OCI-LY3 (cell line): ENCODE measurements around the gene DOK5.

Source experiments
- H2AFZ ChIP-seq: fragments of 200-600, 300-600 bp; shearing (Covaris generic); 2 replicates; pipeline ENCODE4 v1.6.0; 2014; ENCODE audit warnings: antibody characterized with exemption, low read depth, low read length
- H3K27ac ChIP-seq: fragments of 200-600, 300-600 bp; sonication (generic); 2 replicates; pipeline ENCODE4 v1.5.1; 2014; ENCODE audit warnings: mild to moderate bottlenecking, low read length, moderate library complexity, mixed read lengths
- H3K27me3 ChIP-seq: fragments of 200-600, 300-600 bp; sonication (generic); 2 replicates; pipeline ENCODE4 v1.6.1; 2014; ENCODE audit warnings: low read depth, low read length, mixed read lengths
- H3K36me3 ChIP-seq: fragments of 200-600, 300-600 bp; sonication (generic); replicated peaks from 2 replicates; pipeline ENCODE3; 2014; ENCODE audit warnings: low read depth, low read length, mixed read lengths
- H3K4me1 ChIP-seq: fragments of 300-600, 200-600 bp; sonication (generic); 2 replicates; pipeline ENCODE4 v1.6.1; 2014; ENCODE audit warnings: low read length, mixed read lengths
- H3K4me2 ChIP-seq: fragments of 200-600, 300-600 bp; sonication (generic); 2 replicates; pipeline ENCODE4 v1.6.1; 2014; ENCODE audit warnings: low read length, mixed read lengths
- H3K4me3 ChIP-seq: fragments of 300-600, 200-600 bp; sonication (generic); 2 replicates; pipeline ENCODE4 v1.5.1; 2014; ENCODE audit warnings: antibody characterized with exemption, mild to moderate bottlenecking, low read length, moderate library complexity
- H3K79me2 ChIP-seq: fragments of 300-600, 200-600 bp; shearing (Covaris generic); 2 replicates; pipeline ENCODE4 v1.6.1; 2014; ENCODE audit warnings: mild to moderate bottlenecking, low read length, mixed read lengths
- H3K9ac ChIP-seq: fragments of 300-600, 200-600 bp; shearing (Covaris generic); 2 replicates; pipeline ENCODE4 v1.6.0; 2014; ENCODE audit warnings: mild to moderate bottlenecking, low read length, moderate library complexity
- H3K9me3 ChIP-seq: fragments of 200-600, 300-600 bp; shearing (Covaris generic); 2 replicates; pipeline ENCODE4 v1.6.1; 2014; ENCODE audit warnings: low read length, mixed read lengths; ENCODE audit not compliant: insufficient read depth
- H4K20me1 ChIP-seq: fragments of 200-600, 300-600 bp; sonication (generic); 2 replicates; pipeline ENCODE4 v1.6.1; 2016; ENCODE audit warnings: low read length, mixed read lengths; ENCODE audit not compliant: insufficient read depth
- CTCF ChIP-seq: fragments of 200-600, 300-600 bp; sonication (generic); IDR thresholded peaks from 2 replicates; pipeline ENCODE4 v1.5.1; 2014; ENCODE audit warnings: antibody characterized with exemption, low read length, low read depth
- EZH2phosphoT487 ChIP-seq: fragments of 200-600 bp; shearing (Covaris generic); IDR thresholded peaks from 2 replicates; pipeline ENCODE4 v1.6.1; 2018; ENCODE audit warnings: antibody characterized with exemption, mixed run types, low read depth

DOK5 gene

GRCh38 chr20:54469293-54469692, 6.1 kb upstream of the DOK5 start:
- Histone ChIP-seq H3K27ac (no peak overlapping the region), H3K4me3 (no peak overlapping the region), H3K9ac (no peak overlapping the region), H3K4me2 (no peak overlapping the region), H3K27me3 (no peaks in the 10 kb centered on the region), H3K9me3 (peaks cover 14% of the 10 kb centered on the region), H3K79me2 (no peaks in the 10 kb centered on the region), H3K4me1 (peaks cover 15% of the 10 kb centered on the region), H4K20me1 (no peaks in the 10 kb centered on the region), H3K36me3 (peaks cover 15% of the 10 kb centered on the region), H2AFZ (no peak overlapping the region)
- TF ChIP-seq EZH2phosphoT487, result no peak
- no peak for TF ChIP-seq CTCF

GRCh38 chr20:54469952-54470351, 5.4 kb upstream of the DOK5 start:
- peaks cover 15% of the 10 kb centered on the region for H3K36me3 ChIP-seq
- no peak overlapping the region for H3K4me3 ChIP-seq
- H3K9me3 ChIP-seq, result peaks cover 14% of the 10 kb centered on the region
- no peak overlapping the region for H3K27ac ChIP-seq
- H4K20me1 ChIP-seq, result no peaks in the 10 kb centered on the region
- H3K79me2 ChIP-seq, result no peaks in the 10 kb centered on the region
- H3K4me1 ChIP-seq, result peaks cover 21% of the 10 kb centered on the region
- H3K4me2 ChIP-seq, result no peak overlapping the region
- H3K27me3 ChIP-seq, result no peaks in the 10 kb centered on the region
- H3K9ac ChIP-seq, result no peak overlapping the region
- TF ChIP-seq EZH2phosphoT487, result no peak
- TF ChIP-seq CTCF, result no peak
- H2AFZ ChIP-seq, result no peak overlapping the region

GRCh38 chr20:54470697-54471096, 4.7 kb upstream of the DOK5 start:
- Histone ChIP-seq H3K4me2 (no peak overlapping the region), H3K36me3 (peaks cover 15% of the 10 kb centered on the region), H4K20me1 (no peaks in the 10 kb centered on the region), H3K27me3 (no peaks in the 10 kb centered on the region), H3K4me1 (peaks cover 25% of the 10 kb centered on the region), H3K4me3 (no peak overlapping the region), H3K79me2 (no peaks in the 10 kb centered on the region), H3K27ac (no peak overlapping the region), H2AFZ (no peak overlapping the region), H3K9ac (no peak overlapping the region), H3K9me3 (peaks cover 14% of the 10 kb centered on the region)
- TF ChIP-seq CTCF (no peak), EZH2phosphoT487 (no peak)

GRCh38 chr20:54472607-54473006, 2.8 kb upstream of the DOK5 start:
- Histone ChIP-seq H3K36me3 (peaks cover 15% of the 10 kb centered on the region), H3K9me3 (peaks cover 14% of the 10 kb centered on the region), H3K27me3 (no peaks in the 10 kb centered on the region), H3K4me1 (peaks cover 25% of the 10 kb centered on the region), H3K27ac (no peak overlapping the region), H3K4me2 (no peak overlapping the region), H3K79me2 (no peaks in the 10 kb centered on the region), H2AFZ (no peak overlapping the region), H3K9ac (no peak overlapping the region), H4K20me1 (no peaks in the 10 kb centered on the region), H3K4me3 (no peak overlapping the region)
- TF ChIP-seq CTCF (no peak), EZH2phosphoT487 (no peak)
